Sigmoid colon (tissue), 7 donors: ENCODE measurements around the gene ZNF646. TPM values are rescaled to one million over a fixed set of nuclear protein-coding genes. Genes with fewer than 3 reads are reported as not detected.

Source experiments
- DNase-seq: peaks from one replicate; pipeline ENCODE4 v3.0.0-alpha.2; 2019
- H3K27ac ChIP-seq, 4 donors: fragments of 200-600 bp; sonication (generic); one replicate each; pipeline ENCODE4 v1.5.1; 2016 to 2019; ENCODE audit warnings: mild to moderate bottlenecking in 1 of 4
- H3K27me3 ChIP-seq, 3 donors: fragments of 200-600 bp; sonication (generic); one replicate each; pipeline ENCODE4 v1.5.1; 2019; ENCODE audit warnings: mild to moderate bottlenecking in 1 of 3
- H3K36me3 ChIP-seq, 4 donors: fragments of 200-600 bp; sonication (generic); one replicate each; pipeline ENCODE4 v1.5.1; 2016 to 2019
- H3K4me1 ChIP-seq, 4 donors: fragments of 200-600 bp; sonication (generic); one replicate each; pipeline ENCODE4 v1.5.1; 2017 to 2019
- H3K4me3 ChIP-seq, 4 donors: fragments of 200-600 bp; sonication (generic); one replicate each; pipeline ENCODE4 v1.5.1; 2017 to 2019; ENCODE audit warnings: mild to moderate bottlenecking in 2 of 4, moderate library complexity in 1 of 4
- H3K9me3 ChIP-seq, 4 donors: fragments of 200-600 bp in 3 of 4; sonication (generic) in 3 of 4; one replicate each; pipeline versions ENCODE4 v1.5.1 to v1.6.1; 2013 to 2019
- CTCF ChIP-seq, 4 experiments: fragments of 450-650 bp in 3 of 4; fragments of 200-600 bp in 1 of 4; IDR thresholded peaks; one replicate each; pipeline ENCODE4 v1.5.1; 2016 to 2019; ENCODE audit warnings: antibody characterized with exemption in 4 of 4, mild to moderate bottlenecking in 3 of 4, moderate library complexity in 2 of 4
- EP300 ChIP-seq, 4 donors: sonication (generic); formaldehyde crosslinking; IDR thresholded peaks; one replicate each; pipeline ENCODE4 v1.6.1; 2017; ENCODE audit warnings: antibody characterized with exemption in 4 of 4
- POLR2A ChIP-seq, 2 donors: fragments of 450-650 bp; IDR thresholded peaks; one replicate each; pipeline ENCODE4 v1.6.1; 2016; ENCODE audit warnings: antibody characterized with exemption in 2 of 2, mild to moderate bottlenecking in 2 of 2, moderate library complexity in 2 of 2
- POLR2AphosphoS5 ChIP-seq, 4 donors: sonication (generic); formaldehyde crosslinking; IDR thresholded peaks; one replicate each; pipeline ENCODE4 v1.6.1; 2017; ENCODE audit warnings: antibody characterized with exemption in 4 of 4
- WGBS, 2 donors: extraction: QIAGEN DNeasy Blood & Tissue Kit; methylation state at CpG; one replicate each; pipeline ENCODE4 v1.1.7; 2013; 5-methylcytosine and 5-hydroxymethylcytosine counted together
- intact Hi-C: fragments of 100-400 bp; cut with DNase I; formaldehyde crosslinking; loops from one replicate; pipeline ENCODE4 v1.15.1; 2023
- polyA plus RNA-seq, 3 donors: library from polyadenylated mRNA; stranded (reverse); fragments of 200-250 nt; gene quantifications; one replicate each; pipeline ENCODE4 v1.2.3, GENCODE V29; 2013
- total RNA-seq, 4 donors: library from RNA; depleted of rRNA; stranded (reverse); fragments of >200 nt; gene quantifications; one replicate each; pipeline ENCODE4 v1.1.0, GENCODE V29; 2016
- donor health status: healthy with polysubstance abuse.
- donor health status: Bipolar disorder and iron deficiency.
- donor health status: healthy.

Gene ZNF646
- total and polyA plus RNA-seq, 7 donors, result 1.8 to 15.0 (median 8.3) TPM

- Histone ChIP-seq H3K9me3 (no peaks in the 10 kb centered on the region), H3K4me1 (peaks cover 0 to 12% (median 9%) of the 10 kb centered on the region in 4 donors), H3K36me3 (peaks cover 7 to 64% (median 13%) of the 10 kb centered on the region in 4 donors), H3K27ac (no peak within 1 kb of the TSS), H3K4me3 (no peak within 1 kb of the TSS), H3K27me3 (no peaks in the 10 kb centered on the region)
- TF ChIP-seq CTCF (IDR thresholded peaks at IDR 0.05), result no peak
- TF ChIP-seq POLR2AphosphoS5 (IDR thresholded peaks at IDR 0.05), result no peak
- TF ChIP-seq EP300 (IDR thresholded peaks at IDR 0.05), result no peak
- WGBS, 2 donors, result 77 to 88% methylated on average over 15 of the region's 15 CpGs
- intact Hi-C loops, result no loop called here
- no peak for DNase-seq
These were observed 14.4 kb downstream of the ZNF646 start, which contains the start of gene PRSS53 for GRCh38 chr16:31088459-31089183. PRSS53 (minus strand) TSS chr16:31088943; CDS start chr16:31088809, 134 bp downstream.

GRCh38 chr16:31089199-31089598, 15.0 kb downstream of the ZNF646 start:
- no peak overlapping the region for H3K4me3 ChIP-seq
- peaks cover 0 to 18% (median 13%) of the 10 kb centered on the region in 4 donors for H3K4me1 ChIP-seq
- DNase-seq, result no peak
- no peak overlapping the region for H3K27ac ChIP-seq
- no peaks in the 10 kb centered on the region for H3K9me3 ChIP-seq
- H3K27me3 ChIP-seq, result no peaks in the 10 kb centered on the region
- 91 to 96% methylated on average over 8 of the region's 8 CpGs for WGBS, 2 donors
- no peak for TF ChIP-seq EP300 (IDR thresholded peaks at IDR 0.05)
- no peak for TF ChIP-seq CTCF (IDR thresholded peaks at IDR 0.05)
- TF ChIP-seq POLR2A (IDR thresholded peaks at IDR 0.05), result no peak
- intact Hi-C loops, result no loop called here
- H3K36me3 ChIP-seq, result peaks cover 7 to 58% (median 11%) of the 10 kb centered on the region in 4 donors

- H3K36me3 ChIP-seq, result peaks cover 7 to 44% (median 11%) of the 10 kb centered on the region in 4 donors
- H3K27ac ChIP-seq, result no peak overlapping the region
- intact Hi-C loops, result no loop called here
- H3K27me3 ChIP-seq, result no peaks in the 10 kb centered on the region
- DNase-seq, result no peak
- H3K4me3 ChIP-seq, result no peak overlapping the region
- WGBS, 2 donors, result 92 to 94% methylated on average over 2 of the region's 2 CpGs
- no peak for TF ChIP-seq CTCF (IDR thresholded peaks at IDR 0.05)
- no peak for TF ChIP-seq EP300 (IDR thresholded peaks at IDR 0.05)
- TF ChIP-seq POLR2A (IDR thresholded peaks at IDR 0.05), result no peak
- no peak for TF ChIP-seq POLR2AphosphoS5 (IDR thresholded peaks at IDR 0.05)
- H3K9me3 ChIP-seq, result no peaks in the 10 kb centered on the region
- H3K4me1 ChIP-seq, result peaks cover 0 to 23% (median 16%) of the 10 kb centered on the region in 4 donors
These were observed 16.3 kb downstream of the ZNF646 start for GRCh38 chr16:31090540-31090939.

- no peaks in the 10 kb centered on the region for H3K9me3 ChIP-seq
- peak overlapping the region in 1 of 4 donors; percentile 2 for H3K27ac ChIP-seq
- DNase-seq, result no peak
- no peak overlapping the region for H3K4me3 ChIP-seq
- no peak for TF ChIP-seq CTCF (IDR thresholded peaks at IDR 0.05)
- TF ChIP-seq POLR2AphosphoS5 (IDR thresholded peaks at IDR 0.05), result no peak
- TF ChIP-seq EP300 (IDR thresholded peaks at IDR 0.05), result no peak
- peaks cover 0 to 23% (median 16%) of the 10 kb centered on the region in 4 donors for H3K4me1 ChIP-seq
- intact Hi-C loops, result no loop called here
- 96 to 97% methylated on average over 5 of the region's 5 CpGs for WGBS, 2 donors
- peaks cover 7 to 33% (median 10%) of the 10 kb centered on the region in 4 donors for H3K36me3 ChIP-seq
- H3K27me3 ChIP-seq, result no peaks in the 10 kb centered on the region
These were observed 18.1 kb downstream of the ZNF646 start for GRCh38 chr16:31092330-31092729.
